Omental fat pad (tissue), 4 donors: Measurements from ENCODE around the gene ARHGEF2. TPM values are rescaled to one million over a fixed set of nuclear protein-coding genes. Genes with fewer than 3 reads are reported as not detected.
"Not testable (repeated sequence)": the region's sequence is repeated elsewhere in the genome, so short reads cannot be mapped to it uniquely, and the experiment has no call there.

Experiments
- ATAC-seq: fragments of 150-250 bp; one replicate; pipeline ENCODE4 v1.9.1; 2016; ENCODE audit warnings: mild to moderate bottlenecking, moderate library complexity; ENCODE audit not compliant: low FRiP score
- DNase-seq: peaks from one replicate; pipeline ENCODE4 v3.0.0-alpha.2; 2019; ENCODE audit warnings: low spot score
- total RNA-seq, 4 donors: library from RNA; depleted of rRNA; stranded (reverse); fragments of >200 nt; gene quantifications; one replicate each; pipeline ENCODE4 v1.1.0, GENCODE V29; 2016
- TF ChIP-seq, protein P1 (sequence below), 3 donors: fragments of 450-650 bp; IDR thresholded peaks; one replicate each; pipeline ENCODE4 v1.5.1; 2016 to 2017; ENCODE audit warnings: antibody characterized with exemption in 3 of 3, mild to moderate bottlenecking in 3 of 3, moderate library complexity in 2 of 3

Gene ARHGEF2
- total RNA-seq, 4 donors from 2014 or later = 89.5 to 151 (median 98.6) TPM

- TF ChIP-seq, protein P1, sequence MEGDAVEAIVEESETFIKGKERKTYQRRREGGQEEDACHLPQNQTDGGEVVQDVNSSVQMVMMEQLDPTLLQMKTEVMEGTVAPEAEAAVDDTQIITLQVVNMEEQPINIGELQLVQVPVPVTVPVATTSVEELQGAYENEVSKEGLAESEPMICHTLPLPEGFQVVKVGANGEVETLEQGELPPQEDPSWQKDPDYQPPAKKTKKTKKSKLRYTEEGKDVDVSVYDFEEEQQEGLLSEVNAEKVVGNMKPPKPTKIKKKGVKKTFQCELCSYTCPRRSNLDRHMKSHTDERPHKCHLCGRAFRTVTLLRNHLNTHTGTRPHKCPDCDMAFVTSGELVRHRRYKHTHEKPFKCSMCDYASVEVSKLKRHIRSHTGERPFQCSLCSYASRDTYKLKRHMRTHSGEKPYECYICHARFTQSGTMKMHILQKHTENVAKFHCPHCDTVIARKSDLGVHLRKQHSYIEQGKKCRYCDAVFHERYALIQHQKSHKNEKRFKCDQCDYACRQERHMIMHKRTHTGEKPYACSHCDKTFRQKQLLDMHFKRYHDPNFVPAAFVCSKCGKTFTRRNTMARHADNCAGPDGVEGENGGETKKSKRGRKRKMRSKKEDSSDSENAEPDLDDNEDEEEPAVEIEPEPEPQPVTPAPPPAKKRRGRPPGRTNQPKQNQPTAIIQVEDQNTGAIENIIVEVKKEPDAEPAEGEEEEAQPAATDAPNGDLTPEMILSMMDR (IDR thresholded peaks at IDR 0.05) = no peak
- ATAC-seq (no peak), DNase-seq (no peak)
Measured at GRCh38 chr1:155990005-155990739, 11.8 kb upstream of the ARHGEF2 start.

GRCh38 chr1:155989242-155990004 is 11.1 kb upstream of the ARHGEF2 start:
- TF ChIP-seq, protein P1 (IDR thresholded peaks at IDR 0.05) = peak in 2 of 3 donors; percentile 62 to 96
- ATAC-seq (peak; percentile 93), DNase-seq (peak; percentile 48)

GRCh38 chr1:155984903-155985645 is 6.7 kb upstream of the ARHGEF2 start:
- DNase-seq, ATAC-seq: not testable (repeated sequence)

DNA sequence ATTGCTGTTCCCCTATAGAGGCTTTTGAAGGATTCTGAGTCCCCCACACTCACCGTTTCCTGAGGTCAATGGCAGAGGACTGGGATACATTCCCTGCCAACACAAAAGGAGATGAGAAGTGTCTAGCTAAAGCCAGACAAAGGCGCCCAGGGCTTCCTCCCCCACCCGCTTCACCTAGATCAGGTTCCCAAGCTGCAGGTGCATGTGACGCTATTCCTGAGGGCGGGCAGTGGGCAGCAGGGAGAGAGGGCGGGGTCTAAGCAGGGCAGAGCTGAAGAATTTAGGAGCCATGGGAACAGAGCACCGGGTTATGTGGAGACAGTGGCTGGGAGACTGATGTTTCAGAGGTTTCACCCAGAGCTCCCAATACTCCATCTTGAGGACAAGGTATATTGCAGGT is 6.0 kb upstream of the ARHGEF2 start:
- DNase-seq (no peak), ATAC-seq (no peak)
- TF ChIP-seq, protein P1 (IDR thresholded peaks at IDR 0.05) = no peak

DNA sequence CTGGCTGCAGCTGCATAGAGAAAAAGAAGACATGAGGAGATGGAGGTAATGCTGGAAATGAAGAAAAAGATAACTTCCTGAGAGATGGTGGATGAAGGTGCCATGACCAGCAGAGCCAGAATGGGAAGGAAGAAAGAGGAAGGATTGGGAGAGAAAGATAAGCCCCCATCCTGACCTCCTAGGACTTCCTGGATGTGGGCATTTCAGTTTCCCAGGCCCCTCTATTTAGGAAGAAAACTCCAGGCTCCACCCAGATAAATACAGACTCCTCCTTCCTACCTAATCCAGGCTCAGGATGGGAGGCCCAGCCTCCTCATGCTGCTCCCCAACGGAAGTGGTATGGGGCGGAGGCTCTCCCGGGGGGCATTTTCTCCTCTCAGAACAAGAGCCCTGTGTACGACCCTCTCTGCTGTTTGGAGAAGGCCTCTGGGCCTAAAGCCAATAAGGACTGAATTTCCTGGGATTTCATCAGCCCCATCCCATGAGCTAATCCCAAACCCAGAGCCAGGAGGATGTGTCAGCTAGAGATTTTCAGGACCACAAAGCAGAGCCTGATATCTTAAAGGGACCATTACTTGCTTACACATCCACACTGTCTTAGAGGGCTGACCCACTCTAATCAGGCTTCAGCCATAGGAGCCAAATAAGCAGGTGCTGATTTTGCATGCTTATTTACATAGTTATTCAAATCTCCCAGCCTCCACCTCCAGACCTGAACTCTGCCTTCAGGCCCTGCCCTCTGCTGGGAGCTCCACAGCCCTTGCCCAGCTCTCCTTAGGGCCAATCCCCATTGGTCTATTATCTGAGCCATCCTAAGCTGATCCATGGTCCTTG is 5.1 kb upstream of the ARHGEF2 start:
- ATAC-seq (peak; percentile 24), DNase-seq (no peak)
- TF ChIP-seq, protein P1 (IDR thresholded peaks at IDR 0.05) = no peak

- DNase-seq (no peak), ATAC-seq (no peak)
- TF ChIP-seq, protein P1 (IDR thresholded peaks at IDR 0.05) = no peak
Measured at GRCh38 chr1:155982106-155982505, 3.8 kb upstream of the ARHGEF2 start.
